Measurements from ENCODE around the gene ODC1. TPM values are rescaled to one million over a fixed set of nuclear protein-coding genes. Genes with fewer than 3 reads are reported as not detected.
"Not testable (repeated sequence)": the region's sequence is repeated elsewhere in the genome, so short reads cannot be mapped to it uniquely, and the experiment has no call there.

The ODC1 gene
- 49.9 and 69.0 TPM in 2 replicates for total RNA-seq (2014; rRNA removed; shearing (Covaris generic))

DNA sequence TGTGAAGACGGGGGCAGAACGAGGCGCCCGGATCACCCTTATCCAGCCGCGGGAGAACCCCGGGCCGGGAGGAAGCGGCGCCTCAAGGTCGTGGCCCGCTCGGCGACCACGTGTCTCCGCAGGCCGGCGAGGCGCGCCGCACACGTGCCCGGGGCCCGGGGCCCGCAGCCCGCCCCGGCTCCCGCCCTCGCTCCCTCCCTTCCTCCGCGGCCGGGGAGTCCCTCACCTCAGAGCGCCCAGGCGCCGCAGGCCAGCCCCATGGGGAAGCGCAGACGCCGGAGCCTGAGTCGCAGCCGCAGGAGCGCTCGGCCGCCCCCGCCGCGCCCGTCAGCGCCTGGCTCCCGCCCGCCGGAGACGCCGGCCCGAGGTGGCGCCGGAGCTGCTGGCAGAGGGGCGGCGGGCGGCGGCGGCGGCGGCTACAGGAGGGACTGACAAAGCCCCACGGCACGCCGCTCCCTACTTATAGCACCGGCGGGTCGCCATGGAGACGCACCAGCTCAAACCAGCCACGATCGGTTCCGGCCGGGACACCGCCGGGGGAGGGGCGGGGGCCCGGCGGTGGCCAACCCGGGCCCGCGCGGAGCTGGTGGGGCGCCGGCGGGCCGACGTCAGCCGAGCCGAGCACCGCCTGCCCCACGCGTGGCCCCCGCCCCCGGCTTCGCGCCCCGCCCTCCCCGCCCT is at the start of gene ODC1:
Gene ODC1, minus strand, starts transcription at position 433 of the 681 bp plus-strand sequence. CDS start 3,295 bp downstream, outside the sequence.
- peak; percentile 85 for DNase-seq (ENCODE audit: low read depth)

DNA sequence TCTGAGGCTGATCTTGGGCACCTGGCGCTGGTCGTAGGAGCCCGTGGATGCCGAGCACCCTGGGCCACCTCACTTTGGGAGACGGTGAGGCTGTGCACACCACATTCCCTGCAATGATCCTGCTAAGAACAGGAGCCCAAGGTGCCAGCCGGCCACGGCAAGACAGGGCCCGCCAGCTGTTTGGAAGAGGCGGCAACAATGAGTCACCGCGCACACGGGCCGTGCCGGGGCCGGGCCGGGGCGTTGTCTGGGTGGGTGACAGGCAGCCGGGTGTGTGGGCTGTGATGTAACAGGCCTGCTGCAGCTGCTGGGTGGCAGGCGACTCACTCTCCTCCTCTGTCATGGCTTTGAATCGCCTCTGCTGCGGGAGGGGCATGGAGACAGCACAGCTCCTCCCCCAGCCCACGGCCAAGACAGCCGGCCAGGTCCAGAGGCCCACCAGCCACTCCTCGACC is 49.7 kb upstream of the ODC1 start:
- DNase-seq (ENCODE audit: low read depth) = peak; percentile 86

DNA sequence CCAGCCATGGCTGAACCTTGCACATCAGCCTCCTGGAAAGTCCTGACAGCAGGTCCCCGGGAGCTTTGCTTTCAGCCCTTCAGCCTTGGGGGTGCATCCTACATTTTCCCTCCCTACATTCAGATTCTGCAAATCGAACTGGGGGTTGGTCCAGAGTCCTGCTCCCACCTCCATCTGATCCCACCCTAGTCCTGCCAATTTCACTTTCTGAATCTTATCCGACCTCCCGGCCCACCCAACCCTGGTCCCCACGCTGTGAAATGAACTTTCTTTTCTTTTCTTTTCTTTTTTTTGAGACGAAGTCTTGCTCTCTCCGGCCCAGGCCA is 47.8 kb upstream of the ODC1 start:
- DNase-seq (ENCODE audit: low read depth) = no peak

DNA sequence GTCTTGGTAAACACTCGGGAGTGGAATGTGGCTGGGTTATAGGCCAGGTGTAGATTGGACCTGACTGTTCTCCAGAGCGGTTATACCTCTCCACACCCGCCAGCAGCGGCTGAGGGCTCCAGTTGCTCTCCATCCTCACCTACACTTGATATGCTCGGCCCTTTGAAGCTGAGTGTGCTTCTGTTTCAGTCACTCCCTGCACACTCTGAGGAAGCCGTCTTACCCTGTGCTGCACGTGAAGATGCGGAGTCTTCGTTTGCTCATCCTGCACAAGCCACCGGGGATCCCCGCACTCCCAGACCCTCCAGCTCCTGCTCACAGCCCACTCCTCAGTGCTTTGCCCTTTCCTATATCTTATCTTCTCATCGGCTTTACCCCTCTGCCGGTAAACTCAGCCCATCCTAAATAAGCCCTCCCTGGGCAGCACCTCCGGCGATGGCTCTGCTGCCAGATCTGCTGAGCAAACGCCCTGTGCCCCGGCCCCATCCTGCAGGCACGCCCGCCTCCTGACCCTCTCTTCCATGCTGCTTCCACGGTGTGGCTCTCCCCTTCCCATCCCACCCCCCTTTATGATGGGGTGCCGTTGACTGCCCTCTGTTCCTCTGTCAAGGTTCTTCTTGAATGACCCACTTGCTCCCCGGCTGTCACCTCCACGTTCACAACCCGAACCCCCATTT is 47.3 kb upstream of the ODC1 start:
- DNase-seq (ENCODE audit: low read depth) = no peak

DNA sequence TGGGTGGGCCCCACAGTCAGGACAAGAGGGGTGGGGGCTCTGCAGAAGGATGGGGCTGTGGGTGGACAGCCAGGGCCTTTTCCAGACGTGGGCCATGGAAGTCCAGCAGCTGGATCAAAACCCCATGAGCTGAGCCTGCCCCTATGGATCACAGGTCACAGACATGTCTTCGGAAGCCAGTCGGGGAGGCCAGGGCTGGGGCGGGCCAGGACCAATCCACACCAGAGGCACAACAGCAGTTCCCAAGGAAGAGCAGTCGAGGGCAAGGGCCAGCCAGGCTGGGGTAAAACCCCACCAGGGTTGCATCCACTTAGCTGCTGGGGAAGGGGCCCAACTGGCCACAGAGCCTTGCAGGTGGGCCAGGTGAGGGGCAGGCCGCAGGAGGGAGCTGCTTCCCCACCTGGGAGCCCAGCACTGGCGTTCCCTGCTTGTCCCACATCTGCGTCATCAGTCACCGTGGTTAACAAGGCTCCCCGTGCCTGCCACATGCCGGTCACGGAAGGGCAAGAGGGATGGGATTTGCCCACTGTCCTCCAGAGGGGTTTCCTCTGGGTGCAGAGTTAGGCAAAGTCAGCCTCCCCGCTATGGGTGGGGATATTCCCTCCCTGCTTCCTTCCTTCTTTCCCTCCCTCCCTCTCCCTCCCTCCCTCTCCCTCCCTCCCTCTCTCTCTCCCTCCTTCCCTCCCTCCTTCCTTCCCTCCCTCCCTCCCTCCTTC is 46.4 kb upstream of the ODC1 start:
- DNase-seq (ENCODE audit: low read depth) = no peak

DNA sequence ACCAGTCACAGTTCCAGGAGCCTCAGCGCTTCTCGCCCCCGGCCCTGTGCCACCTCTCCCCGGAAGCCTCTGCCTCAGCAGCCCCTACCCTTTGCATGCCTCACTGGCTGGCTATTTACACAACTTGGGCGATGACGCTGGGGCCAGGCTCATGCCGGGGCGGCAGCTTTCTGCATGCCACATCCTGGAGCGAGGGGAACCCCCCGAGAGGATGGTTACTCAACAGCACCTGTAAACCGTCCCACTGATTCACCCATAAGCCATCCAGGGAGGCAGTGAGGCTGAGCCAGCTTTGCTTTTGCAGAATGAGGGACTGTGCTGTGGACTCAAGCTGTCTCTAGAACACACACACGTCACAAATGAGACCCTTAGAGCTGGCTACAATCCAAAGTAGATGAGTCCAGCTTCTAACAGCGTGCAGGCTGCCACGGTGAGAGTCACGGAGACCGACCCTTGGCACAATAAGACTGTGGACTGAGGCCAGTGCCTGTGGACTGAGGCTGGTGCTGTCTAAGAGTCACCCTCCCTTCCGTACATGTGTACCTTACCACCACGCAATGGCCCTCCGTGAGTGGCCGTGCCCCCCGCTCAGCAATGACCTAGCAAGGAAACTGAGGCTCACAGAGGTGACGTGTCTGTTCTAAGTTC is 45.6 kb upstream of the ODC1 start:
- DNase-seq (ENCODE audit: low read depth) = peak; percentile 92

DNA sequence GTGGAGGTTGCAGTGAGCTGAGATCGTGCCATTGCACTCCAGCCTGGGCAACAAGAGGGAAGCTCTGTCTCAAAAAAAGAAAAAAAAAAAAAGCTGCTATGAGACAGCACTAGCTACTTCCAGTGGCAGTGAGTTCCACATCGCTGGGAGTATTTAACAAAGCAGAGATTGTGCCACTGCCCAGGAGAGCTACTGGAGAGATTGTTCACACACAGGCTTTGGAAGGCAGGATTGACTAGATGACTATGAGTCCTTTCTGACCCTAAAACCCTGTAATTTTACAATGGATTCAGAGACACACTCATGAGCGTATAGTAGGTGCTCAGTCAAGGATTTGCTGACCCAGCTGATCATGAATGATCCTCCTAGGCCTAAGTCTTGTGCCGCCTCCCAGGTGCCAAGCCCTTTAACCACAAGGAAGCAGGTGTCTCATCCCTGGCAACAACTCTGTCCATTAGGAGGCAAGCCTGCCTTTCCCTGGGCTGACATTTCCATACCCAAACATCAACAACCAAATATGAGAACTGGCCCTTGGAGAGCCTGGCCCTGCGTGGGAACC is 45.0 kb upstream of the ODC1 start:
- no peak for DNase-seq (ENCODE audit: low read depth)

DNA sequence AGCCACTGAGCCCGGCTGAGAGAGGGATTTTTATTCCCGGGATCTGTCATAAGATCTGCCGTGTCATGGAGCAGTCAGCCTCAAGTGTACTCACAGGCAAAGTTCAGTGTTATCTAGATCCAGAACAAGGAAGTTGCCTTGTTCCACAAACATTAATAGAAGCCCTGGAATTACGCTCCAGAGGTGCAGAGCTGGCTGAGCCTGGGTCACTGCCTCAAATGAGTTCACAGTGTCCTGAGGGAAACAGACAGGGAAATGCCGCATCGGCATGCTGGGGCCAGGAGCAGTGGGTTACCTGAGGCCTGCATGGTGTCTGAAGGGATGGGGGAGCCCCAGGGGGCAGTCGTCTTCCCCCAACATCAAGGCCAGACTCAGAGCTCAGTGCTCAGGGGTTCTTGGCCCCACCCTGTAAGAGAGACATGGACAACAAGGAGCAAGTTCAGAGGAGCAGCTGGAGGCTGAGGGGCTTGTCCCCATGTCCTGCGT is 42.7 kb upstream of the ODC1 start:
- DNase-seq (ENCODE audit: low read depth) = no peak

DNA sequence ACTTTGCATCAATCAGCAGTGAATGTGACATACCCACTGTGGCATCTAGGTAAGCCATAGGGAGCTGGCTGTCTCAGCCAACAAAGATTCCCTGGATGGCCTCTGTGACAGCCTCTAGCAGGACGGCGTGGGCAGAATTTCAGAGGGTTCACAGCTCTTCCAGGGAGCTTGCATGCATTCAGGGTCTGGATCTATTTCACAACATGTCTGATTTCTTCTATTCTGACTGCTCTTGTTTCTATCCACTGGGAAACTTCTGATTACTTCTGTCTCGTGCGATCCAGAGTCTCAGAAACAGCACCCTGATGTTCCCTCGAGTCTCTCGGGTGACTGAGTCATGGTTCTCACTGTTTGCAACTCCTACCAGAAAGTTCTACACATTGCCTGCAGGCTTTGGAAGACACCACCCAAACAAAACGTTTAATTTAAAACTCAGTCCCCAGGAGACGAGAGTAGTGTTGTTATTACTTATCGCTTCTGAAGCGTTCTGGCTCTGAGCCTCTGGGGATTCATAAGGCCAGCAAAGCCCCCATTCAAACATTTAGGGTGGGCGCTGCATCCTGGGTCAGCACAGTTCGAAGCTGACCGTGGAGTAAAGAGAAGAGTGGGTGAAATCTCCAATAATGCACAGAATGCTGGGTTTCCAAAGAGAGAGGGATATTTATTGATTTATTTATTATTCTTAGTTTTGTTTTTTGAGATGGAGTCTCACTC is 41.9 kb upstream of the ODC1 start:
- no peak for DNase-seq (ENCODE audit: low read depth)

DNA sequence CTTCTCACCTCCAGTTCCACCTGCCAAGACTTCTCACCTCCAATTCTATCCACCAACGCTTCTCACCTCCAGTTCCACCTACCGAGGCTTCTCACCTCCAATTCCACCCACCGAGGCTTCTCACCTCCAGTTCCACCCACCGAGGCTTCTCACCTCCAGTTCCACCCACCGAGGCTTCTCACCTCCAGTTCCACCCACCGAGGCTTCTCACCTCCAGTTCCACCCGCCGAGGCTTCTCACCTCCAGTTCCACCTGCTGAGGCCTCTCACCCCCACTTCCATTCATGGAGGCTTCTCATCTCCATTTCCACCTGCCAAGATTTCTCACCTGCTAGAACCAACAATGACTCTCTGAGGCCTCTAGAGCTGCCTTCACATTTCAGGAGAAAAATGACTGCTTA is 40.0 kb upstream of the ODC1 start:
- not testable (repeated sequence) for DNase-seq (ENCODE audit: low read depth)

DNA sequence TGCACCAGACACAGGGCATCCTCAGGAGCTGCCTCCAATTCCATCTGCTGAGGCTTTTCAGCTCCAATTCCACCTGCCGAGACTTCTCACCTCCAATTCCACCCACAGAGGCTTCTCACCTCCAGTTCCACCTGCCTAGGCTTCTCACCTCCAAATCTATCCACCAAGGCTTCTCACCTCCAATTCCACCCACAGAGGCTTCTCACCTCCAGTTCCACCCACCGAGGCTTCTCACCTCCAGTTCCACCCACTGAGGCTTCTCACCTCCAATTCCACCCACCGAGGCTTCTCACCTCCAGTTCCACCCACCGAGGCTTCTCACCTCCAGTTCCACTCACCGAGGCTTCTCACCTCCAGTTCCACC is 39.6 kb upstream of the ODC1 start:
- not testable (repeated sequence) for DNase-seq (ENCODE audit: low read depth)

DNA sequence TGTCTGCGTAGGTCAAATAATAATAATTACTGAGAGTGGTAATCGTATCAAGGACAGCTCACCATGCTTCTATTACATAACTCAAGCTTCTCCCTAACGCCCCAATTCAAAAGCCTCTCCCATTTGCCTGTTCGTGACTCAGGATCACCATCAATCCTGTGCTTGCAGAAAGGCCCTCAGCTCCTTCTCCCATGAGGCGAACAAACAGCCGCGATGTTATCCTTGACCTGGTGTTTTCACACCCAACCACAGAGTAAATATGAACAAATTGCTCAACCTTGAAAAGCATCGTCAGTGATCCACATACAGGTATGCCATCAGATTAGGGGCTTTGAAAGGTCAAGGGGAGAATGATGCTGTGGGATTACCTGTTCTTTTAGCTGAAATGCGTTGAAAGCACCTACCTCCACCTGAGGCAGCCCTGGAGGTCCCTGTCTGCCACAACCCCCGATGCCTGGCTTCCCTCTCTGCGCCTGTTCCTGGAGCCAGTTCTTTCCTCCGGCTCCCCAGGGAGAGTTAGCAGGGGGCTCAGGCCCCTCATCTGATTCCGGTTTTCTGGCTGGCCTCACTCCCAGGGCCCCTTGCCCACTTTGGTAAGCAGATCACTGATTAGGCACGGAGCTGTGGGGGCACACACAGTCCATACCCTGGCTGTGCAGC is 39.1 kb upstream of the ODC1 start:
- DNase-seq (ENCODE audit: low read depth) = no peak

DNA sequence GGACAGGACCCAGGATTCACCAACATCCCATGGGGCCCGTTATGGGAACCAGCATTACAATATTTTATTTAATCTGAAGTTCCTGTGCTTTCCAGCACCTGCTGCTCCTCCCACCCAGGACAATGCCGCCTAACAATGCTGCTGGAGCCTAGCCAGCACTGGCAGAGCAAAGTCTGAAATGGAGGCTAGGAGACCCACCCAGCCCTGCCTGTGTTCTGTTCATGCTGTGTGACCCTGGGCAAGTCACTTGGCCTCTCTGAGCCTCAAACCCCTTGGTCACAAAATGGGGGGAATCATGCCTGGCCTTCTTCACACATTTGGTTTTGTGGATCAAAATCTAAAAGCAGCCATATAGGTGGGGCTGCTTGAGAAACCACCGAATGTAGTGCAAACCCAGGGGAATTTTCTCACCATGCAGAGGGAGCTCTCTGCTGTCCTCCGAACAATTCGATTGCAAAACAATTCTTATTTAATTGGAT is 38.5 kb upstream of the ODC1 start:
- no peak for DNase-seq (ENCODE audit: low read depth)

DNA sequence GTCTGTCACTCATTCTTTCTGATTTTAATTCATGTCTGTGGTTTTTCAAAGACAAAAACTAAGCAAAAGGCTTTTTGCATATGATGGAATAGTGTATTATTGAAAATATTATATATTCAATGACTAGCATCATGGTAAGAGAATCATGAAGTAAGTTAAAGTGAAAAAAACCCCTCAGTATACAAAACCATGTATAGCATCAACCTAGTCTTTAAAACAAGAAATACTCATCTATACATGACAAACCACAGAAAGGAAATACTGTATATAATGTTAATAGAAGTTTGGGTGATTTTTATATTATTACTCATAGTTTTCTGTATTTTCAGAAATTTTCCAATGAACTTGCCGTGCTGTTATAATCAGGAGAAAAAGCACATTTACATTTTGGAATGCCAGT is 38.0 kb upstream of the ODC1 start:
- DNase-seq (ENCODE audit: low read depth) = no peak

DNA sequence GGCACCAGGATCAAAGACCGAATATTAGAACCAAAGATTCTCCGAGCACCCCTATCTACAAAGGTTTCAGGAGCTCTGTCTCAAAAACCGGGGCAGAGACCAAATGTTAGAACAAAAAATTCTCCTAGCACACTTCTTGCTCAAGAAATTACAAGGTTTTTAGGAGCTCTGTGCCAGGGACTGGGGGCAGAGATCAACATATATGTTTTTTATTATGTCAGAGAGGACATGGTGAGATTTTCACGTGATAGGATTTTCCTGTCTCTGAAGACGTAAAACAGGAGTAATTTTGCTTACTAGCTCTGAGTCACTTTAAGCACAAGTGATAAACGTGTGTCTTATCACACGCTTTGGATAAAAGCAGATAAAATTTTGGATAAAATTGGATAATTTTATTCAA is 34.8 kb upstream of the ODC1 start:
- no peak for DNase-seq (ENCODE audit: low read depth)

DNA sequence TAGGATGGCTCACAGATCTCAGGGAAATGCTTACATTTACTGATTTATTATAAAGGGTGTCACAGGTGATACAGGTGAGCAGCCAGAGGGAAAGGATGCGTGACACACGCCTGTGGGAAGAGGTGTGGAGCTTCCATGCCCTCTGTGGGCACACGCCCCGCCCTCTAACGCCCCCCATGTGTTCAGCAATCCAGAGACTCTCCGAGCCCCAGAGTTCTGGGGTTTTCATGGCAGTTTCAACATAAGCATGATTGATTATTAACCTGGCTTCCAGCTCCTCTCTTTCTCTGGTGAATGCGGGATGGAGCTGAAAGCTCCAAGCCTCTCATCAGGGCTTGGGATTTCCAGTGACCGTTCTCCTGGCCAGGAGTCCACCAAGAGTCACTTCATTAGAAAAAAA is 34.3 kb upstream of the ODC1 start:
- DNase-seq (ENCODE audit: low read depth) = no peak

DNA sequence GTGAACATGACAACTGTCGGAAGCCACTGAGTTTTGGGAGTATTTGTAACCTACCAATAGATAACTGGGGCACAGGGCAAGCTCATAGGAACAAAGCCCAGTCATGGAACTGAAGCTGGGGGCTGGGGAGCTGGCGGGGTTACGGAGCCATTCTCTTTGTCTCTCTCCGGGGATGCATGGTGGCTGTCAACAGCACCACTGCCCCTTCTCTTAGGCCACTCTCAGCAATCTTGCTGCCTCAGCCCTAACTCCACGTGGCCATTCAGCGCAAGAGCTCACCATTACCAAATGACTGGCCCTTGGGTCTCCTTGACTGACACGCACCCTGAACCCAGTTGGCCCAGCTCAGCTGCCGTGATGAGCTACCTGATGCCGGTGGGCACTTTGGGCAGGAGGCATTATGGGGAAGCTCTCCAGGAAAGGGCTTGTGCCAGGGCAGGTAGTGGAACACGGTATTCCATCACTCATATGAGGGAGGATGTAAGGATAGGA is 33.6 kb upstream of the ODC1 start:
- DNase-seq (ENCODE audit: low read depth) = no peak

DNA sequence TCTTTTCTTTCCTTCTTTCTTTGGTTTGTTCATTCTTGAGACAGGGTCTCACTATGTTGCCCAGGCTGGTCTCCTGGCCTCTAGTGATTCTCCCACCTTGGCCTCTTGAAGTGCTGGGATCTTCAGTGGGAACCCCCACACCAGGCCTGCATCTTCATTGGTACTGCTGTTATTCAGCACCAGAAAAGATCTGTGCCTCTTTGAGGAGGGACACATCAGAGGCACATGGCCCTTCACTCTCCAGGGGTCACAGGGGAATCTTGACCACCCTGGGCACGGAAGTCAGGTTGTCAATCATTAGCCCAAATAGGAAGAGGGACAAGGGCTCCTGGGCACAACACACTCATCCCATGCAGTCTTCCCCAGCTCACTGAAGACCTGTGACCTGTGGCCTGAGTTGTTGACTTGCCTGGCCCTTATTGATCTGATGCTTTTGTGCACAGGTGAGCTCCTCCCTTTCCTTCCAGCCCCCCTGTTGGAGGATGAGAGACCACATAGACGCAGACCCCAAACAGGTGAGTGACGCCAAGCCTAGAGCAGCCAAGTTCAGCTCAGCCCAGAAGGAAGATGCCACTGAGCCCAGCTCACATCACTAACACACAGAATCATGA is 33.0 kb upstream of the ODC1 start:
- DNase-seq (ENCODE audit: low read depth) = no peak

DNA sequence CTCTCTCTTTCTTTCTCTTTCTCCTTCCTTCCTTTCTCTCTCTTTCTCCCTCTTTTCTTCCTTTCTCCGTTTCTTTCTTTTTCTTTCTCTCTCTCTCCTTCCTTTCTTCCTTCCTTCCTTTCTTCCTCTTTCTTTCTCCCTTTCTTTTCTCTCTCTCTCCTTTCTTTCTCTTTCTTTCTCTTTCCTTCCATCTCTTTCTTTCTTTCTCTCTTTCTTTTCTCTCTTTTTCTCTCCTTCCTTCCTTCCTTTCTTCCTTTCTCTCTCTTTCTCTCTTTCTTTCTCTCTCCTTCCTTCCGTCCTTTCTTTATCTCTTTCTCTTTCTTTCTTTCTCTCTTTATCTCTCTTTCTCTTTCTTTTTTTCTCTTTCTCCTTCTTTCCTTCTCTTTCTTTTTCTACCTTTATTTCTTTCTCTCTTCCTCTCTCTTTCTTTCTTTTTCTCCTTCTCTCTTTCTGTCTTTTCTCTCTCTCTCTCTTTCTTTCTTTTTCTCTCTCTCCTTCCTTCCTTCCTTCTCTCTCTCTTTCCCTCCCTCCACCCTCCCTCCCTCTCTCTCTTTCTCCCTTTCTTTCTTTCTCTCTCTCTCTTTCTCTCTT is 32.3 kb upstream of the ODC1 start:
- DNase-seq (ENCODE audit: low read depth) = no peak

DNA sequence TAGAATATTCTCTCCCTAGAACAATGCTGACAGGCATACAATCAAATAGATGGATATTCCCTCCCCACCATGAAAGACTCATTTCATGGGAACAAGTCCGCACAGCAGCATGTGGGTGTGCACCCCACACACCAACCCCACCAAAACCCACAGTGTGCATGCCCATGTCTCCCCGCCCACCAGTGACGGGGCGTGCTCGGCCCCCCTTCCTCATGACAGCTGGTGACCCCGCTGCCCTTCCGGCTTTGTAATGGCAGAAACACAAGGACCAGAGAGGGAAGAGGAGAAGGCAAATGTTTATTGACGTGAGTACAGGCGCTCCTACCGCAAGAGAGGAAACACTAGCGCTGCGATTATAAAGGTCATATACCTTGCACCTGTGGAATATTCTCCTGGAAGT is 30.8 kb upstream of the ODC1 start:
- DNase-seq (ENCODE audit: low read depth) = no peak
